GM18508 (cell line): Measurements from ENCODE around the gene SUCLG2.

Experiments used
- ATAC-seq: cut with Tn5 transposase; IDR thresholded peaks from one replicate; pipeline ENCODE4 v1.9.1; 2021; ENCODE audit warnings: moderate number of reproducible peaks; ENCODE audit not compliant: insufficient read depth, unreplicated experiment

The SUCLG2 gene

DNA sequence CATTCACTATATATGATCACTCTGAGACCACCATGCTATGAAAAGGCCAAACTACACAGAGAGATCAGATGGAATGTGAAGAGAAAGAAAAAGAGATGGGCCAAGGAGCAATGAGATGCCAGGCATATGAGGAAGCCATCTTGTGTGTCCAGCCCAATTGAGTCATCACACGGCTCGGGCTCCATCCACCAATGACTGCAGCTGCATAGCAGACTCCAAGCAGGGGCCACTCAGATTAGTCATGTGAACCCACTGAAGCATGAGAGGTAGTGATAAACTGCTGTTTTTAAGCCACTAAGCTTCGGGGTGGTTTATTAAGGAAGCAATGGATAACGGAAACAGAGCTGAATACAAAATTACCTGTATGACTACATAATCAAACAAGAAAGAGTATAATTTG is 185.9 kb downstream of the SUCLG2 start:
- no peak for ATAC-seq

DNA sequence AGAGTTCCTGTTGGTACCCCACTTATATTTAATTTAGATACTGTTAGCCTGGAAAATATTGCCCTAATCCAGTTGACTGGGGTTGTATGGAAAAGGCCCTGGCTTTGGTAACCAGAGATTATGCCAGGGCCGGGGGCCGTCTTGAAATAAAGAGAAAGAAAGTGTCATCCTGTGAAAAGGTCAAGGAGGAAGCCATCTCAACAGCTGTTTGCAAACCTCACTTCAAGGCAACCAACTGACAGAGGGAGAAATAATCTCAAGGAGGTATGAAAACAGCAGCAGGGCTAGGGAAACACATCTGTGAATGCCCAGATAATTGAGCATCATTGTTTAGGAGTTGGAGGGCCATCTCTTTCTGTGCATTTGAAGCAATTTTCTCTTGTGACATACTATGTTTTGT is 190.8 kb downstream of the SUCLG2 start:
- no peak for ATAC-seq

DNA sequence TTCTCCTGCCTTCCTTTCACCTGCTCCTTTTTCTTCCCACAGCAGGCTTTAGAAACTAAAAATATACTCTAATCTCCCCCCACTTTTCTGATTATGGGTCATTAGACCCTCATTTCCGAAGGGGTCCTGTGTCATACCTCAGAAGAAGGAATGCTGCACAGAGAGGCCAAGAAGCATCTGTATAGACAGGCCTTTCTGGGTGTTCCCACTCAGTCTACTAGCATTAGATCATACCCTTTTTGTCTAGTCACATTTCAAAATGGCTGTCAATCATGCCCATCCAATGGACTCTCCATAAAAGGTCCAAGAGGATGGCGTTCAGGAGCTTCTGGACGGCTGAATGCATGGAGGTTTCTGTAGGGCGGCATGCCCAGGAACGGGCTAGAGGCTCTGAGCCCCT is 192.2 kb downstream of the SUCLG2 start:
- ATAC-seq, result no peak

DNA sequence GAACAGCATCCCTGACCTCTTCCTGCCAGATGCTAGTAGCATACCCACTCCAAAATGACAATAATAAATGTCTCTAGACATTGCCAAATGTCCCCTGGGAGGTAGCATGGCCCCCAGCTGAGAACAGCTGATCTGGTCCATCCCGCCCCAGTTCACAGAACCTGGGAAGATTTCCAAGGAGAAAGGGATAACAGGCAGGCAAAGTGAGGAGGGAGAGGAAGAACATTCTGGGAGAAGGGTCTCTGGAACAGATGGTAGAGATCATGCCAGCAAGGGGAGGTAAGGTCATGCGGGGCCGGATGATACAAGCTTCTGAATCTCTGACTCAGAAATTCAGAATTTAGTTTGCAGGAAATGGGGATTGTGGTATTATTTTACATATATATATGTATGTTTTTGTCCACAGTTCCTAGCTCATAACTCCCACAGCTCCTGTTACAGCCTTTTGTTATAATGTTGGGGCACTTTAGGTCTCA is 192.7 kb downstream of the SUCLG2 start:
- no peak for ATAC-seq

DNA sequence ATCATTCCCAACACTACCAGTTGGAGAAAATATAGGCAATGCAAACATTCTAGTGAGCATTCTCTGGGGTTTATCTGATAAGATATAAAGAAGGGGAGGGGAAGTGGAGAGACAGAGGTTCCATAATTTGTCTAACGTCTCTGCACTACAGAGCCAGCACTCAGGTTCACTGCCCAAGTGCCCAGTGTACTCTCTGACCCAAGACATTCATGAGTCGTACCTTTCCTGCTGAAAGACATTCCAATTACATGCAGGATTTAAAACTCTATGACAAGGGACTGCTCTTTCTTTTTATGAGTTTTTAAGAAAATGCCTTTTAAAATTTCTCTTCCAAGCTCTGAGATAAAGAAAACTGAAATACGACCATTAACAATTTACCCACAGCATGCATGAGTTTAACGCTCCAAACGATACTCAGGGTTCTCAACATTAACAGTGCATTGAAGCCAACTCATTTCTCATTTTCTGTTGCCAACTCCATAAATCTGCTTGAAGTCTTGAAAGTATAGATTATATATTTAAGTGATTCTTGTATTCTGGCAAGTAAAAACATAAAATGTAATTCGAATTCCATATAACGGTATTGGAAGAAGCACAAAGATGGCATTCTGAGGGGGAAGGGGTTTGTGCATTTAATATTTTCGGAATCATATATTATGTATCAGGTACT is 193.4 kb downstream of the SUCLG2 start:
- no peak for ATAC-seq

DNA sequence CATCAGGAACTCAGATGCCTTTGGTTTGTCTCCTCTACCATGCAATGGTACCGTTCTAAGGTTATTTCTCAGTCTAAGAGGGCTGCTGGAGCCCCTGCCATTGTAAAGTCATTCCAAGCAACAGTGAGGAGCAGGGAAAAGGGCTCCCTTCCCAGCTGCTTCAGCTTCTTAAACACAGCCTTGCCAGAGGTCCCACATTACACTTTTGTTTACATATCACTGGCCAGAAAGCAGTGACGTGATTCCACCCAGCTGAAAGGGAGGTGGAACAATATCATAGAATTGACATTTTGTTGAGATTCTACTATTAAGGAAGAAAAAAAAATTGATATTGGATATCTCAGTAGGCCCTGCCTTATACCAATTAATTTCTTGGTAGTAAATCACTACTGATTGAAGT is 194.6 kb downstream of the SUCLG2 start:
- no peak for ATAC-seq

DNA sequence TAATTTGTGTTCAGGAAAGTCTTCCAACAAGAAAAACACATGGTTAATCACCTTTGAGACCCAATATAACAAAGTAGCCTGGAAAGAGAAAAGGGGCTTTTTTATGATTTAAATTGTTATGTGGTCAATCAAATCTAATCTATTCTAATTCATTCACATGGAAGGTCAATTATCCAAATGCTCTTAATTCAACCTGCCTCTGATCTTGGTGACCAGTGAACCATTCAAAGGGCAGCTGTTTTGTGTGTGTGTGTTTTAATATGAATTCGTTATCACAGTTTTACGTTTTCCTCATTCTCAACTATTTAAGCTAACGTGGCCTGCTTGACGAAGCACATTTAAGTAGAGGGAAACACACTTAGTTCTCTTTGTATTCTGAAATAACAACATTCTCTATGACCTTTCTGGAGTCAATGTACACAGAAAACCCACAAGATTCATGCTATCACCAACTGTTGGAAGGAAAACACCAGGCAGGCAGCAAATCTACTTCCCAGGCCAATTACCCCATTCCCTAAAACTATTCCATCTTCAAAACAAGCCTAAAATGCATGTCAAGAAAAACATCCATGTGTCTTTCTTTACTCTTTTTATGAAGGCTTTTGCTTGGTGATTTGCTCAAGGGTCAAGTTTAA is 195.4 kb downstream of the SUCLG2 start:
- ATAC-seq, result no peak

DNA sequence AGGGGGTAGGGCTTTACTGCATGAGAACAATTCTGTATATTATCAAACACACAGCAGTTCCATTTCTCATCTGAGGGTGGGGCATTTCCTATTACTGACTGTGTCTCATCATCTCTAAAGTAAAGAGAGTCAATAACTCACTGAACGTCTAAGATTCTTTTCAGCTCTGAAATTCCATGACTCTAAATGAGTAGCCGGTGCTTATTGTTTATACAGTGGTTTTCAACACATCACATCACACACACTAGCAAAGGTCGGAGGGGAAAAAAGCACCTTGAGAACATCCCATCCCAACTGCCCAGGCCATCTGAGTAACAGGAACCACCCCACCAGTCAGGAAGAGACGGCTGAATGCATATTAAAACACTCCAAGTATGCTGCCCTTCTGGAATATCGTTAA is 196.0 kb downstream of the SUCLG2 start:
- no peak for ATAC-seq

DNA sequence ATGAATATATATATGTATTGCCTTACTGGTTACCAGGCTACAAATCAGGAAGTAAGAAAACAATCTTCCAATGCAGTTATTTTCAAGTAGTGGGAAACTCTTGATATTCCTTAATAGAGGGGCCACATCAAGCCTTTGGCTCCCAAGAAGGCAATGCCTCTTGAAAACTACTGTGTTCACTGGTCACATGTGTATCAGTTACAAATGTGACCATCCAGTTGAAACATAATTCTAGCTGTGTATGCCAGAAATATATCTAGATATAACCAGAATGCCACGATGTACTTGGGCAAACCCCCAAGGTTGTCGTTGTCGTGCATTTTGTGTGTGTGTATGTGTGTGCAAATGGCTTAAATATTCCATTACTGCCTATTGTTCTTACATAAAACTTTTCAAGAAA is 200.8 kb downstream of the SUCLG2 start:
- no peak for ATAC-seq

DNA sequence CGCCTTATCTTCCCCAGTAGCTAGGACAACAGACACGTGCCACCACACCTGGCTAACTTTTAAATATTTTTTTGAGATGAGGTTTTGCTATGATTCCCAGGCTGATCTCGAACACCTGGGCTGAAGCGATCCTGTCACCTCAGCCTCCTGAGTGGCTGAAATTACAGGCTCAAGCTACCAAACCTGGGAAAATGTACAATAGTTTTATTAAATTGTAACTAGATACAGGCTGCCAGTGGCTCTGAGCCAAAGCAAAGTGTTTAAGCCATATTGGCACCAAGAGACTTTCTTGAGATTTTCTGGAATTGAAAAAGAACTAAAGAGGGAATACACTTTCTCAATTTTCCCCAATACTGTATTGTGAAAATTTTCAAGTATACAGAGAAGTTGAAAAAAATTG is 204.3 kb downstream of the SUCLG2 start:
- ATAC-seq, result no peak

DNA sequence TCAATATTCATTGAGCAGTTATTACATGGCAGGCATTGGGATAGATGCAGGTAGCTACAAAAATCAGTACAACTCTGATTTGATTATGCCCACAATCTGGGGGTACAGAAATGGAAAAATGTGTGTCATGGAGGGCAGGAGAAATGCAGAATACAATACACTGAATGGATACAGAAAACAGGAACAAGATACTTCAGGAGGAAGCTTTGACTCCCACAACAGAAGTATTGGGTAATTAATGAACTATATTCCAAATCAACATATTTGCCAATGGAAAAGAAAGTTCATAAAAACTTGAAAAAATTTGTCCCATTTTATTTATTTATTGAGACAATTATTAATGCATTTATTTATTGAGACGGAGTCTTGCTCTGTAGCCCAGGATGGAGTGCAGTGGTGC is 207.0 kb downstream of the SUCLG2 start:
- no peak for ATAC-seq

DNA sequence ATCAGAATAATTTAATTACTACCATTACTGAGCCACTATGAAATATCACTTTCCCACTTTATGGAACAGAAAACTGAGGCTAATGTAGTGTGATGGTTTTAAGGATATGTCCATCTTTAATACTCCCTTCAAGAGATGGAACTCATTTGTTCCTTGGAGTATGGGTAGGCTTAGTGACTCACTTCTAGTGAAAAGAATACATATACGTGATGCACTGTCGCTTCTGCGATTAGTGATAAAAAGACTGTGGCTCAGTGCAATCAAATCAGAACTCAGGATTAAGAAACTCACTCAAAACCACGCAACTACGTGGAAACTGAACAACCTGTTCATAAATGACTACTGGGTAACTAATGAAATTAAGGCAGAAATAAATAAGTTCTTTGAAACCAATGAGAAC is 216.6 kb downstream of the SUCLG2 start:
- no peak for ATAC-seq

DNA sequence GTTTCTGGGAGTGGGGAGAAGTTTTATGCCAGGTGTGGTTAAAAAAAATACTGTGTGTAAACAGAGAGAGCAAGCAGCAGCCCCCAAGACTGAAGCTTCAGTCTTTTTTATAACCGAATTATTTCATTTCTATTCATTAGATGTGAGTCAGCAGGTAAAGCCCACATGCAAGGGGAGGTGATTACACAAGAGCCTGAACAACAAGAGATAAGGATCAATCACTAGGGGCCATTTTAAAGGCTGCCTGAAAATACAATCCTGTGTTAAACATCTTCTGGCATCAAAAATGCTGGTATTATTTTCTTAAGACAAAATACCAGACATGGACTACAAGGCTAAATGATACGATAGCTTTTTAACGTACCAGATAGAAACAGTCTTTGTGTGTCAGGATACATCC is 217.3 kb downstream of the SUCLG2 start:
- ATAC-seq, result no peak

DNA sequence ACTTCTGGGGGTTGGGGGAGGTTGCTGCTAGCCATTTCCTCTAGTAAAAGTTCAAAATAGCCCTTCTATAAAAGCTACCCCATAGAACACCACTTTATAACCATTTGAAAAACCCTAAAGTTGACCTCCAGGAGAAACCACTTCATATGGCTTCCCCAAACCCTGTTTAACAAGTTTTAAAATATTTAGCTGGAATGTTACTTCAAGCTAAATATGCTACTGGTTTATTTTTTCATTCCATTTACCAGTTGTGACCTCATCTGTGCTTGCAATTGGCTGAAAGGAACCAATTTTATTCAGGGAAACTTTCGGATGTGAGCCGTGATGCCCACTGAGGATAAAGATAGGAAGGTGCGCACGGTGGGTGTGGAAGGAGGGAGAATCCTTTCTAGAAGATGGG is 221.3 kb downstream of the SUCLG2 start:
- ATAC-seq, result no peak

DNA sequence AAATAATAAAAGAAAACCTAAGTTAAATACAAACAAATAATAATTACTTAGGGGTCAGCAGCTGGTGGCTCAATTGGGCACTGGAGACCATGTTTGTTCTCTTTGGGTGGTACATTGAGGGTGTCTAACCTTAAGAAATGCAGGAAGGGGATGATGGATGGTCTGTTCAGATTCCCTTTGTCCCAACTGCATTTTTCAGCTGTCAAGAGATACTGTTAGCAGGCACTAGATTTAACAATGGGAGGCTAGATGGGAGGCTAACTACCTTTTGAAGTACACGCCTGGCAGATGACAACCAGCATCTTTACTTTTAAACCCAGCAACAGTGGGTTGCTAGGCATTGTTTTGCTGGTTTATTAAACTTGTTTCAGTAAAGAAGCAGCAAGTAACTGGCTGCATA is 222.5 kb downstream of the SUCLG2 start:
- no peak for ATAC-seq

DNA sequence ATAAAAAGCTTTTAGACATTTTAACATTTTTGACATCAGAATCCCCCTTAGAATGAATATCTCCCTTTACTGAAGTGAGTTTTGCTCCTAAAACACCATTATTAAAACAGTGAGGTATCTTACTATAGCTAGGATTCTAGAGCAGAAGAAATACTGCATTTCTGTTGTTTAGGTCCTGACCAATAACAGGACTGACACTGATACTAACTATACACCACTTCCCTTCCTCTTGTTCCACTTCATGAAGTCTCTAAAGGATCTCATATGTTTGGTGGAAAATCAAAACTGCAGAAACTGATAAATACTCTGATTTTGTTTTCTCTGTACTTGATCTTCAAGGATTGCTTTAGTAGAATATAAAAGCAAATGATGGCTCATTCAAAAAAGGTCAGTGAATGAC is 230.7 kb downstream of the SUCLG2 start:
- no peak for ATAC-seq

DNA sequence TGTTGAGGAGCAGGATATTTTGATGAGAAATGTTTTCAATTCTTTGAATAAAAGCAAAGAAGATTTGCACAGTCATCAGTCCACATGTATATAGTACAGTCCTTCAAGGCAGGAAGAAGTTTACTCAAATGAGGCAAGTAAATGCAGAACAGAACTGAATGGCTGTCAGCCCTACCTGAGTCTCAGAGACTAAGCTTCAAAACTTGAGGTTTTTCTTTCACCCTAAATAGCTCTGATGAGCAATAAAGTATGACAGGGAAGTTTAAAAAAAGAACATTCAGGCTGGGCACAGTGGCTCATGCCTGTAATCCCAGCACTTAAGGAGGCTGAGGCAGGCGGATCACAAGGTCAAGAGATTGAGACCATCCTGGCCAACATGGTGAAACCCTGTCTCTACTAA is 232.5 kb downstream of the SUCLG2 start:
- no peak for ATAC-seq

DNA sequence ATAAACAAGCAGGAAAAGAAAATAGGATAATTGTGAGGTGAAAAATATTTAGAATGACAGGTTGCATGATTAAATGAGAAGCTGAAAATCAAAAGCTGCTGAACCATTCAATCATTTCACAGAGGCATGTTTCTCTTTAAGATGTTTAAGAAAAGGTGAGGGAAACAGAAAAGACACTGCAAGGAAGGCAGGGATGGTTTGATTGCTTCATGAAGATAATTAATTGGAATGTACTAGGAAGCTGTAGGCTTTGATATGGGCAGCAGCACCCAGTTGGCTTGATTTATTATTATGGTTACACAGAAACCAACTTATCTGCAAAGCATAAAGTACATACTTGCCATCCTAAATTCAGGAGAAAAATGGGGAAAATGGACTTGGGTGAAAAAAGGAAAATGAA is 234.6 kb downstream of the SUCLG2 start:
- no peak for ATAC-seq

DNA sequence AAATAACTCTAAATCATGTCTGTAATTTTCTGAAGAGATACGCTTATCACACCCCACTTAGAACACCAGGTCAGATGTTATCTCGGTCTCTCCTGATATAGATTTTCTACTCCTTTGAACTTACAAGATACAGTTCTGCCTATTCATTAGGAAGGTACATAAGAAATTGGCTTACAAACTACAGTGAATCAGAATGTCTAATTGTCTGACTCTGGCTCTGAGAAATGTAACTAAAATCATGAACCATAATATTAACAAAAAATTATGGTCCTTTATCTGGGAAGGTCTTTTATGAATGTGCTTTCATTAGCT is 235.2 kb downstream of the SUCLG2 start:
- no peak for ATAC-seq

DNA sequence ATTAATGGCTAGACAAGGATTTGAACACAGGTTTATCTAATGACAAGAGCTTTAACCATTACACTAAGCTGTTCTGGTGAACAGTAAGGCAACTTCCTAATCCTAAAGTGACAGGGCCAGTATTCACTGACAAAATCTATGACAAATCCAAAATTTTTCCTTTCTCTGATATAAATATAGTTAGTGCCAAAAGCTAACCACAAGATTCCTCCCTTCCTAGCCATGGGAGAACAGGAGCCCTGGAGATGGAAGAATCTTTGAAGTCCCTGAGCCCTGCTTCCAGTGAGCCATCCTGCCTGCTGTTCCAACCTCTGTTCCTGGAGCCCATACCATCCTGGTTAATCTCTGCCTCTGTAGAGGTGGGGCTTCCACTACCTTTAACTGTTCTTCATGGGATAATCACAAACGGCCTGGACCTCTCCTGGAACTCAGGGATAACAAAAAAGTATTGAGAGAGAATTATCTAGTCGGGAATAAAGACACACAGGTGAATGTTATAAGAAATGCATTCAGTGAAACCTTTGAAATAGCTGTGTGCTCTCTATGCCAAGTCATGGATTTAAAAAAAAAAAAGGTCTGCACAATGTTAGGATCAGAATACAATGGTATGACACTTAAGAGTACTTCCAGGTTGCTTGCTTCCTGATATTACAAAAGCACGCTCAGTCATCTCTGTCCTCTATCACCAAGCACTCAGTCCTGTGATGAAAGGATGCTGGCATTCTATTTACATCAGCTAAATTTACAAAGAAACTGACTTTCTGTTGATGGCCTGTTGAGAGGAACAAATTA is 235.8 kb downstream of the SUCLG2 start:
- ATAC-seq, result no peak

DNA sequence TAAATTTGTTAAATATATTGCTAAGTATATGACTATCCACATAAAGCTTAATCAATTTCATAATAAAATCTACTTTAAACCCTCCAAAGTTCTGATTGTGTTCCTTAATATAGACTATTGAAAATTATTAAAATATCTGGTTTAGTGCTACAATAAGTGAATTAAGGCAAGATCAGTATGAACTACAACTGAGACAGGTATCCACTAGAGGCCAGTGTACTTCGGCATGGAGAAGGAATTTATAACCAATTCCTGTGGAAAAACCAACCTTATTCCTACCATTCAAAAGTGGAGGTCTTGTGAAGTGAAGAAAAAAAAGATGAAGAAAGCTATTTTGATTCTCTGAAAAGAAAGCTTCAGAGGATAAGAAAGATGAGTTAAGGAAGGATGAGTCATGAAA is 237.7 kb downstream of the SUCLG2 start:
- no peak for ATAC-seq

DNA sequence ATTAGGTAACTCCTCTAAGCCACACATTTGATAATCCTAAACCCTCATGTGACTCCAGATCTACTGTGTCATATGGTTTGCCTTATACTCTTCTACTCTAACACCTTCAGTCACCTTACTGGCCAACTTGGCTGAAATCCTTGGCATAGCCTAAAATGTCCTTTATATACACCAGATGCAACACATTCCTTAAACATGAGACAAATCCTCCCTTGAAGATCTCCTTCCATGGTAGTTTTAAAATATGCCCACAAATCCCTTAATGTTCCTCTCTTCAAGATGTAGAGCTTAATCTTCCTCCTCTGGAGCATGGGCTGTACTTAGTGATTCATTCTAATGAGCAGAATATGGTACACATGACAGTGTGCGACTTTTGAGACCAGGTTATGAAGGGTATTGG is 238.9 kb downstream of the SUCLG2 start:
- ATAC-seq, result no peak
